Upper lobe of right lung (tissue), 1 donor: ENCODE measurements around the gene NRSN2. TPM values are rescaled to one million over a fixed set of nuclear protein-coding genes. Genes with fewer than 3 reads are reported as not detected.
"Not testable (repeated sequence)": the region's sequence is repeated elsewhere in the genome, so short reads cannot be mapped to it uniquely, and the experiment has no call there.

Experiments used
- ATAC-seq: fragments of 200-7000 bp; cut with Tn5 transposase; one replicate; pipeline ENCODE4 v1.9.1; 2020; ENCODE audit warnings: mild to moderate bottlenecking, moderate library complexity
- DNase-seq: peaks from one replicate; pipeline ENCODE4 v3.0.0-alpha.2; 2020
- H3K27ac ChIP-seq: fragments of 200-600 bp; one replicate; pipeline ENCODE4 v1.8.0; 2022
- H3K27me3 ChIP-seq: fragments of 200-600 bp; one replicate; pipeline ENCODE4 v1.8.0; 2022; ENCODE audit warnings: mild to moderate bottlenecking
- H3K36me3 ChIP-seq: fragments of 200-600 bp; one replicate; pipeline ENCODE4 v1.8.0; 2022
- H3K4me1 ChIP-seq: fragments of 200-600 bp; one replicate; pipeline ENCODE4 v1.8.0; 2022
- H3K4me3 ChIP-seq: fragments of 200-600 bp; one replicate; pipeline ENCODE4 v1.8.0; 2022; ENCODE audit warnings: mild to moderate bottlenecking
- H3K9me3 ChIP-seq: fragments of 200-600 bp; one replicate; pipeline ENCODE4 v1.8.0; 2022
- CTCF ChIP-seq: fragments of 200-600 bp; IDR thresholded peaks from one replicate; pipeline ENCODE4 v1.8.0; 2022; ENCODE audit warnings: antibody characterized with exemption
- intact Hi-C: fragments of 100-400 bp; cut with DNase I; formaldehyde crosslinking; loops from one replicate; pipeline ENCODE4 v1.11.0; 2022
- total RNA-seq: library from RNA; stranded (reverse); fragmentation: NEBNext Ultra II Directional; extraction: Animal tissue kit (Norgen Biotek cat#: 25700); gene quantifications from one replicate; pipeline ENCODE4 v1.2.1, GENCODE V29; 2021
- donor health status: DM: no; HTN: yes; CAD: no; lungs with severe emphysema.

The NRSN2 gene
- total RNA-seq, 1 donor from 2014 or later = 19.9 TPM

DNA sequence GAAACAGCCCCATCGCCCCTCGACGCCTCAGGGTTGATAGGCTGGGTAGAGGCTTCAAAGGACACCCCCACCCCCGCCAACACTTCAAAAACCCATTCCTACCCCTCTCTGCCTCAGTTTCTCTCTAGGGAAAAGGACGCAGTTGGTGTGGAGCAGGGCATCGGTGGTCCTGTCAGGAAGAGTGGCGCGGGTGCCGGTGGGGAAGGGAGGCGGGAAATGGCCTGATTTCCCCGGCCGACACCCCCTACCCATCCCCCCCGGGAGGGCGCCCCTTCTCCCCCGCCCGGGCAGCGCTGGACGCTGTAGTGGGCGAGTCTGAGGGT is 367 bp downstream of the NRSN2 start:
- Histone ChIP-seq H3K4me3 (peak overlapping the region; percentile 79), H3K4me1 (peaks cover 3% of the 10 kb centered on the region), H3K27ac (peak overlapping the region; percentile 80), H3K9me3 (no peaks in the 10 kb centered on the region), H3K36me3 (no peaks in the 10 kb centered on the region), H3K27me3 (no peaks in the 10 kb centered on the region)
- intact Hi-C loops = no loop called here
- DNase-seq (no peak), ATAC-seq (no peak)
- no peak for TF ChIP-seq CTCF

GRCh38 chr20:347640-348484 is 951 bp downstream of the NRSN2 start:
- intact Hi-C loops = no loop called here
- ATAC-seq (peak; percentile 90), DNase-seq (peak; percentile 94)
- no peak for TF ChIP-seq CTCF
- H3K27me3 ChIP-seq = no peaks in the 10 kb centered on the region
- H3K36me3 ChIP-seq = no peaks in the 10 kb centered on the region
- H3K4me1 ChIP-seq = peaks cover 3% of the 10 kb centered on the region
- no peaks in the 10 kb centered on the region for H3K9me3 ChIP-seq
- peak overlapping the region; percentile 79 for H3K4me3 ChIP-seq
- H3K27ac ChIP-seq = peak overlapping the region; percentile 80

- H3K4me1 ChIP-seq = peaks cover 3% of the 10 kb centered on the region
- intact Hi-C loops = no loop called here
- TF ChIP-seq CTCF = no peak
- ATAC-seq (no peak), DNase-seq (no peak)
- H3K27ac ChIP-seq = no peak overlapping the region
- no peaks in the 10 kb centered on the region for H3K36me3 ChIP-seq
- no peaks in the 10 kb centered on the region for H3K9me3 ChIP-seq
- H3K4me3 ChIP-seq = no peak overlapping the region
- H3K27me3 ChIP-seq = no peaks in the 10 kb centered on the region
Measured at GRCh38 chr20:348972-349841, 2.3 kb downstream of the NRSN2 start.

DNA sequence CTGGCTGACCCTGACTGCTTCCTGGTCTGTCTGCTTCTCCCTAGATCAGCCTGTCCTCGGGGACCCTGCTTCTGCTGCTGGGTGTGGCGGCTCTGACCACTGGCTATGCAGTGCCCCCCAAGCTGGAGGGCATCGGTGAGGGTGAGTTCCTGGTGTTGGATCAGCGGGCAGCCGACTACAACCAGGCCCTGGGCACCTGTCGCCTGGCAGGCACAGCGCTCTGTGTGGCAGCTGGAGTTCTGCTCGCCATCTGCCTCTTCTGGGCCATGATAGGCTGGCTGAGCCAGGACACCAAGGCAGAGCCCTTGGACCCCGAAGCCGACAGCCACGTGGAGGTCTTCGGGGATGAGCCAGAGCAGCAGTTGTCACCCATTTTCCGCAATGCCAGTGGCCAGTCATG is 6.3 kb downstream of the NRSN2 start:
- ATAC-seq (no peak), DNase-seq (no peak)
- H3K27me3 ChIP-seq = no peaks in the 10 kb centered on the region
- no peak overlapping the region for H3K27ac ChIP-seq
- H3K9me3 ChIP-seq = no peaks in the 10 kb centered on the region
- no peak overlapping the region for H3K4me3 ChIP-seq
- H3K4me1 ChIP-seq = peaks cover 9% of the 10 kb centered on the region
- TF ChIP-seq CTCF = no peak
- no peaks in the 10 kb centered on the region for H3K36me3 ChIP-seq
- intact Hi-C loops = loop anchor here (2.0 kb wide), 1 partner anchor 126 kb away; no protein-coding TSS in a partner anchor

DNA sequence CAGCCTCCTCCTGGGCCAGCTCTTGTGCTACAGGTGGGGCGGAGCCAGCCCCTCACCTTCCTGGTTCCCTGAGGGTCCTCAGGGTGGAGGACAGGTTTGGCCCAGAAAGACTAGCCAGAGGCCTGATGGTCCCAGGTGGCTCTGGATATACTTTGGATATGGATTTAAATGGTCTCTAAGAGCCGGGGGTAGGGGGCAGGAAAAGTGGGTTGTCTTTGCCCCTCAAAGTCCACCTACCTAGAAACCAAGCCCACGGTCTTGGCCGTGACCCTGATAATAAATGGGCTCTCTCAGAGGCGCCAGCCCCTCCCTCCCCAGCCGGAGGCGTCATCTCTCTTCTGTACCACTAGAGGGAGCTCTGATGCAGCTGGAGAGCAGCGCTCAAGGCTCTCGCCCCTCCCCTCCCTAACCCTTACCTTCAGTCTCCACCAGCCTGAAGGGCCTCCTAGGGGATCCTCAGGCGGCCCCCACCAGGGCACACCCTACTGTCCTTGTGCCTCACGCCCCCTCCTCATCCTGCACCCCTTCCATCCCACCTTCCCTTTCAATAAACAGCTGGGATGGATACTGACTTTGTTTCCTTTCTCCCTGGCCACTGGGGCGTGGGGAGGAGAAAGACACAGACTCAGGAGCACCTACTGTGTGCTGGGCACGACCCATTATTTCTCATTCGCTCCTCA is 7.5 kb downstream of the NRSN2 start:
- DNase-seq (peak; percentile 81), ATAC-seq (peak; percentile 98)
- Histone ChIP-seq H3K9me3 (no peaks in the 10 kb centered on the region), H3K27me3 (no peaks in the 10 kb centered on the region), H3K4me1 (peaks cover 6% of the 10 kb centered on the region), H3K36me3 (no peaks in the 10 kb centered on the region), H3K4me3 (no peak overlapping the region), H3K27ac (no peak overlapping the region)
- peak; percentile 97 for TF ChIP-seq CTCF
- intact Hi-C loops = no loop called here

- intact Hi-C loops, H3K9me3 ChIP-seq, DNase-seq, H3K4me1 ChIP-seq, H3K27ac ChIP-seq, ATAC-seq, H3K36me3 ChIP-seq, H3K4me3 ChIP-seq, H3K27me3 ChIP-seq: not testable (repeated sequence)
Measured at GRCh38 chr20:356154-356553, 9.2 kb downstream of the NRSN2 start.
